GM20431 (cell line): Measurements from ENCODE around the gene CCNA2.

Experiments used
- in situ Hi-C: fragments of 300-500 bp; cut with MseI, MboI; formaldehyde crosslinking; loops from one replicate; pipeline ENCODE4 v1.15.0; 2020; ENCODE audit warnings: low sequenced_read_pairs; ENCODE audit not compliant: unreplicated experiment

The CCNA2 gene

DNA sequence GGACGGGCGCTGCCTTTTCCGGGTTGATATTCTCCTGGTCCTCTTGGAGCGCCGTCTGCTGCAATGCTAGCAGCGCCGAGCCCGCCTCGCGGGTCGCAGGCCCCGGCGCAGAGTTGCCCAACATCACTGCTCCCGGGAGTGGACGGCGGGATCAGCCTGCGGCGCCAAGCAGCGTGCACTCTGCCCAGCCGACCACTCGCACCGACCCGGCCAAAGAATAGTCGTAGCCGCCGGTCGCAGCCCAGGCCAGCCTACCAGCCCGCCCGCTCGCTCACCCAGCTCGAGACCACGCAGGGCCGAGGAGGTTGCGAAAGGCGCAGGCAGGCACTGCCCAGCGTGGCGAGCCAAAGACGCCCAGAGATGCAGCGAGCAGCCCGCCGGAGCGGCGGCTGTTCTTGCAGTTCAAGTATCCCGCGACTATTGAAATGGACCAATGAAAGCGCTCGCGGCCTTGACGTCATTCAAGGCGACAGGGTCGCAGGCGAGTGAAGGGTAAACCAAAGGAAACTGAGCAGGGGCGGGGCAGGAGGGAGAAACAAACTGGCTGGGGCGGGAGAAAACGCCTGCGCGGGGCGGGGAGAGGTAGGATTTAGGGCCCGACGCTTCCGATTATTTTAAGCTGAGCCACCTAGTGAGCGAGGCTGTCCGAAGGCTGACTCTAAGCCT, at the start of gene CCNA2:
TSS of gene CCNA2 (minus strand) at position 379 of the 666 bp plus-strand sequence. CDS start at position 124, 255 bp downstream.
- in situ Hi-C loops: no loop called here

DNA sequence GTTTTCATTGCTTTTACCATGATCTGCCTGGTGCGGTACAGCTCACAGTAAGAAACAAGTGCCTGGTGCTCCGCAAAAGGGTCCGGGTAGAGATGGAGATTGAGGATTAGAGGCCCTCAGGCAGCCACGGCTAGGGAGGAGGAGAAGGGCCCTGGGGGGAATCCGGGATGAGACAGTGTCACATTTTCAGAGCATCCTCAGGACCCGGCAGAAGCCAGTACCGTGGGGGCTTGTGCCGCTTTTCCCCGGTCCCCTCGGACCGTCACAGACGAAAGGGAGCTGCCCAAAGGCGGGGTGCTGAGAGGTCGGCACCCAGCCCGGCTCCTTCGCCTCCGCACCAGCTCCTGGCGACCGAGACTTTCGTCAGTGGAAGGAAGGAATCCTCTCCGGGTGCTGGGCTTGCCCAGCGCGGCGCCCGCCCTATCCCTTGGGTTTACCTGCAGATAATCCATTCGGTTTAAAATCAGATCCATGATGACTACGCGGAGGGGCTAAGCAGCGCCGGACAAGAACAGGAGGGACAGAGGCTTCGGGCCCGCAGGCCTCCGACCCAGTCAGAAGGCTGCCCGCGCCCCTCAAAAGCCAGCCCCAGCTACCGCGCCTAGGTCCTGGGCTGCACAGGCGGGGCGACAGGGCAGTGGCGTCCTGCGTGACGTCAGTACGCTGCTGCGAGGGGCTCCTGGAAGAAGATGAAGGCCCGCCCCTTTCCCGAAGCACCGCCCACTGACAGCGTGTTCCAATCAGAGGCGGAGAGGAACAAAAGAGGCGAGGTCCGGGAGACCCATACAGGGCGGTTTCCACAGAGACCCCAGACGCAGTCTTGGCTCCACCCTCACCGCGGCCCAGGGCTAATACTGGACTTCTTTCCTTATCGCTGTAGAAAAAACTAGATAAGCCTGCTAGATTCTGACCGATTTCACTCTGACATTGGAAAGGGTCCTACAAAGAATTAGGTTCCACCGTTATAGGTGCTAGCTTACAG, 46.4 kb upstream of the CCNA2 start, which contains the start of gene BBS7:
TSS of gene BBS7 (minus strand) at position 634 of the 982 bp plus-strand sequence. CDS start at position 473, 161 bp downstream.
- in situ Hi-C loops: no loop called here

DNA sequence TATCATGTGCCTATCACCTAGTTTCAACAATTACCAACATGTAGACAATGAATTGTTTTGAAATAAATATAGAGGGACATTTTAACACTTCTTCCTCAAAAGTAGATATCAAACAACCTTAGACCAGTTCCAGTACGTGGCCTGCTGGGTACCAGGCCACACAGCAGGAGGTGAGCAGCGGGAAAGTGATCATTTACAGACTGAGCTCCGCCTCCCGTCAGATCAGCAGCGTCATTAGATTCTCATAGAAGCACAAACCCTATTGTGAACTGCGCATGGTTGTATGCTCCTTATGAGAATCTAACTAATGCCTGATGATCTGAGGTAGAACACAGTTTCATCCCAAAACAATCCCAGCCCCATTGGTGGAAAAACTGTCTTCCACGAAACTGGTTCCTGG, 40.1 kb upstream of the CCNA2 start:
- in situ Hi-C loops: no loop called here

DNA sequence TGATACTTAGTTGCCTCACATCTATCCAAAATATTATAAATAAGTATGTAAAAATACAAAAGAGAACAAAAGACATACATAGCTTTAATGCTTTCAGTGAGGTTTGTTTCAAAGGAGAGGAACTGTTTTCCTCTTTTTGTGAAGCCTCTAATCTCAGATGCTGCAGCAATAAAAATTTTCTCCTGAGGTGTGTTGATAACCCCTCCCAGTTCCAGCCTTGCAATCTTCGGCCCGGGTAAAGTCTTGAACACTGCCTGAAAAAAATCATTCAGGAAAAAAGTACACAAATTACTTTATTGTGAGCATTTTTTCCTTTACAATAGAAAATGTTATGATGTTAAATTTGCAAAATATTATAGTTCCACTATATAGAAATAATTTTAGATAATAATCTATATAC, 37.7 kb upstream of the CCNA2 start:
- in situ Hi-C loops: no loop called here

DNA sequence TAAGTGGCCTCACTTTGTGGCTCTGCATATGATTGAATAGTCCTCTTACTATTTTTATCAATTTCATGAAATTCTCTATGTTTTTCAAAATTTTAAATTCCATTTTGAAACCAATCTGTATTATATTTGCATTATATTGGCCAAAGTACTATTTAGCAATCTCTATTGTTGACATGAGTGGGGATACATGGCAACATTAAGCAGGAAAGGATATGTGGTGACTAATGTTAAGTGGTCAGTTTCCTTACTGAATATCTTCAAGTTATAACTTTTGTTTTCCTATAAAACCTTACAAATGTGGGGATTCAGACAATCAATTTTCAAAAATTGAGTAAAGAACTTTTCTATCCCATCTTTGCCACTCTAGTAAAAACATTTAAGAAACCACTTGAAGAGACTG, 36.4 kb upstream of the CCNA2 start:
- in situ Hi-C loops: no loop called here

DNA sequence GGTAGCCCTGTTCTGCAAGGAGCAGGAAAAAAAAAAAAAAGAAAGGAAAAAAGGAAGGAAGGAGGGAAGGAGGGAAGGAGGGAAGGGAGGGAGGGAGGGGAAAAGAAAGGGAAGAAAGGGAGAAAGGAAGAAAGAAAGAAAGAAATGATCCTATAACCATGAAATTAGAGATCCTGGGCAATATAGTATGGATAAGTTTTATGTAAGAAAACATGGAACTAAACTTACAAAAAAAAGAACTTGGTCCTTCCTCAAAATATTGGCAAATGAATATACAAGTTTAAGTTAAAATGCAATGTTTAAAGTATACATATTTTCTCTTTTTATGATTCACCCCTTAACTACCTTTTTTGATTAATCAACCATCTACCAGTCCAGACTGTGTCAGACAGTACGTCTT, 27.7 kb upstream of the CCNA2 start:
- in situ Hi-C loops: no loop called here

DNA sequence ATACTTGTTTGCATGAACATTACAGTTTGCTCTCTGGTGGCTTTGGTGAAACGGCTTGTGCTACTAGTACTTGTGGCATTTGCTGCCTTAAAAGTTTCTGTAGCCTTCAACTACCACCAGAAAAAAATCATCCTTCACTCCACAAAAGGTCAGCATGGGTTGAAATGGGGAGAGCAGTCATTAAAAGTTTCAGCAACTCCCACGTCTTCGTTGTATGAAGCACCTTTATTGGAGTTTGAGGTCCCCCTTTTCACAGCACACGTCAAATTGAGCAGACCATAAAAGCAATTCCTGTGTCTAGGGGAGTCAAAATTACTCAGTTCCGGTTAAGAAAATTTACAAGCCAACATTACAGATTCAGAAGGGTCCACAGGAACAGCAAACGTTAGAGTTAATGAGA, 23.0 kb upstream of the CCNA2 start:
- in situ Hi-C loops: no loop called here

DNA sequence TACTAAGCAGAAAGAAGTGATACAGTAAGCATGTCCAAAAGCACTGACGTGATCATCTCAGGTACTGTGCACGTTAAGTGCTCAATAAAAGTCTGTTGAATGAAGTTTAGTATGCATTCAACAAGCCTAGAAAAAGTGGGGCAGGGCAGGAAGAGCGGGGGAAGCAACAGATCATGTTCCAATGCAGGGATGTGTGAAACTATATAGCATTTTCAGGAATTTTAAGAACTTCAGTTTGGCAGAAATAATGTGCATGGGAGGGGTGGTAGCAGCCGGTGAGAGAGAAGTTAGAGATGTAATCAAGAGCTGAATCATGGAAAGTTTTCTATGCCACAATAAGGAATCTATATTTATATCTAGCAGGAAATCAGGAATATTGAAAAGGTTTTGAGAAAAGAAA, 19.2 kb upstream of the CCNA2 start:
- in situ Hi-C loops: no loop called here

DNA sequence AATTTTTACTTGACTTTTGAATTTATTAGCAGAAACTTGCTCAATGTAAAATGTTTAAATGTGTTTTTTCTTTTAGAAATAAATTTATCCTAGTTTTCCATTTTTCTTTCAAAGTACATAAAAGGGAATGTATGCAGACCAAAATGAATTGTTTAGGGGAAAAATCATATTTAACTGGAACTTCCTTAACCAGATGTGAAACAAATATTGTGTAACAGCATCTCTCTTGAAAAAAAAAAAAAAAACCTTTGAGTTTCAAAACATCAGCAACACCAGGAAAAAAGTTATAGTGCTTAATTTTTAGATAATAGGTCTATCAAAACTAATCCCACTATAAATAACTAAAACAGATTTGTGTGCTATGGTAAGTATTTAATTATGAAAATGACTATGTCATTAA, 14.5 kb upstream of the CCNA2 start:
- in situ Hi-C loops: no loop called here

DNA sequence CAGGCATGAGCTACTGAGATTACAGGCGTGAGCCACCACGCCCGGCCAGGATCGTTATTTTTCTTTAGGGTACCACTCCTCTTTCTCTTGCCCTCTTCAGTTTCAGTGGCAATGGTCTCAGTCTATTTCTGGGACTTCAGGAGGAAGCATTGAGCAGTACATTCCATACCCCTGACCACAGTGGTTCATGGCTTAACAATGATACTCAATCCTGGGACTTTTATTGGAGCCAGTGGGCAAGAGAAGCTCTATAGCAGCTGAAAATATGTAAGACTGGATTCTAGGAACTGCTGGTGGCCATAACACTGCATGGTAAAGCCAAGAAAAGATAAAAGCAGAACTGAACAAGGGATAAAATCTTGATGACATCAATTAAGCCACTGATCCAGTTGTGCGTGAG, 5.8 kb upstream of the CCNA2 start:
- in situ Hi-C loops: no loop called here

DNA sequence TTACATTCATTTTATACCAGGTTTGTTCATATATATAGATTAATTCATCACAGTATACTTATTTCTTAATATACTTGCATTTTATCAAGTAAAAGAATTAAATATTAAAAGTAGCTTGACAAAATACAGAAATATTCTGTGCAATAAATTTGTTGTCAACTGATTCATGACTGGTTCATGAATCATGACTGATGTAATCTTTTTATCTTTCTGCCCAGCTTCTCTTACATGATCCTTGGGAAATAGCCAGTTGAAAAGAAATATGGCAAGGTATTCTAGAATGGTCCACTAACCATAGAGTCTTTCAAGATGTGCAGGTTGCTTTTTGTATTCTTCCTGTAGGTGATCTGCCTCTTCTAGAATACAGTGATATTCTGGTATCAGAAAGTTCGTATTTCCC, 4.2 kb upstream of the CCNA2 start:
- in situ Hi-C loops: no loop called here

DNA sequence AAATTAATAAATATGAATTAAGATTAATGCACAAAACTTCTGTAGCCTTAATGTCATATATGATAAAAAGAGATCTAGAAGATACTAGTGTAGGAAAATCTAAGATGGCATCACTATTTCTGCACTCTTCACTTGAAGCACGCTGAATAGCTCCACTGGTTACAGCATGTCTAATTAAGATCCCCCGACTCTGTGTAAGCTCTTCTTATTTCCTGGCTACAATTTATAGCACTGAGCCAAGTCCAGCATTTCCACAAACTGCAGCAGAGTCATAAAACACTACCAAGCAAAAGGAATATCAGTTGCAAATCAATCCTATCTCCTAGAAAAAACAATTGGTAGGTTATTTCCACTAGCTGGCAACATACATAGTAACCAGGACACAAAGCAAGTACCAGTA, 1.3 kb upstream of the CCNA2 start:
- in situ Hi-C loops: no loop called here

DNA sequence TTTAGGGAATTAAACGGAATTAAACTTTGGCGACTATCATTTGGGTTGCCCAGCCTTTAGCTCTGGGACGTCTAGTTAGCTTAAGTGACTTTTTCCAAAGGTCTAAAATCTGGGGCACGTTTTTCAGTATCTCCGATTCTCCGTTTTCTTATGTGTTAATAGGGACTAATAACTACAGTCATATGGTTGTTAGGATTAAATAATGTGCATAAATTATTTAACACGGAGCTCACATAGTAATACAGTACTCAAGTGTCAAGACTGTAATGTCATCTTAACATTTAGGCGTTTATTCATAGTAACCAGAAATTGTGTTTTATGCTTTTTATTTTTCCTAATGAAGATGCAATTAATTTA, 466 bp upstream of the CCNA2 start:
- in situ Hi-C loops: no loop called here

DNA sequence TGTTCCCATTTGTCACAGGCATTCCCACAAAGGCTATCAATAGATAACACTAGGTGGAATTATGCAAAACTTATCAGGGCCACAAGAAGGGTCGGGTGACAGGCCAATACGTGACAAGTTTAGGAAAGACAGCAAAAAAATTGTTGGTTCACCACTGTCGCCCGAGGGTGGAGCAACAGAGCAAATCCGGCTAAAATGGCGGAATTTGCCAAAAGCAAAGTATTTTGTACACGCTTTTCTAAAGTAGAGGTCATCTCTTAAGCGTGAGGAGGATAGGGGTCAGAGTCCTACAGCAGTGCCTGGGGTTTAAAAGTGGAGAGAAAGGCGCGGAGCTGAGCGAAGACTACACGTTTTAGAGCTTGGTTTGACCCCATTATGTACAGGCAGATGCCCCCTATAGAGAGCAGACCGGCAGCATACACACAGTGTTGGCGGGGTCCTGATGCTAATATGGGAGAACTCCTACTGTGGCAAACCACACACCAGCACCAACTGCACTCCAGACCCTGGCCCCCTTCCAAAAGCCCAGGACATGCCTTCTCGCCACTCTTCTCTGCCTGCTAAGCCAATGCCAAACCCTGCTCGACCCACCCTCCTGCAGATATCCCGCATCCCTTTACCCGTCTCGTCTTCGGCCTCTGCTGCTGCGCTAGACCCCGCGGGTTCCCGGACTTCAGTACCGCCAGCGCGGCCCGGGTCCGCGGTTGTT, 733 bp downstream of the CCNA2 start:
- in situ Hi-C loops: no loop called here

DNA sequence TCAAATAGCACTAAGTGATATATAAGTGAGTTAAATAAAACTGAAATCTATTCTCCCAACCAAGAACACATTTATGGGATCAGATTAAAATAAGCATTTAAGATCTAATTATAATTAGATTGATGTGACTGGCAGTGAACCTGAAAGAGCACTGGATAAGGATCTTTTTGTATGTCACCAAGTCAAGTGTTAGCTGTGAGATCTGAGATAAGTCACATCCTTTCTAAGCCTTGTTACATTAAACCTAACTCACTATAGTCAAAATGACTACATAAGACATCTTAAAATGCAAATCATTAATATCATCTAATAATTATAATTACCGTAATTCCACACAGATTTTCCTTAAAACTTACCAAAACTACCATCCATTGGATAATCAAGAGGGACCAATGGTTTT, 1.6 kb downstream of the CCNA2 start:
- in situ Hi-C loops: no loop called here

DNA sequence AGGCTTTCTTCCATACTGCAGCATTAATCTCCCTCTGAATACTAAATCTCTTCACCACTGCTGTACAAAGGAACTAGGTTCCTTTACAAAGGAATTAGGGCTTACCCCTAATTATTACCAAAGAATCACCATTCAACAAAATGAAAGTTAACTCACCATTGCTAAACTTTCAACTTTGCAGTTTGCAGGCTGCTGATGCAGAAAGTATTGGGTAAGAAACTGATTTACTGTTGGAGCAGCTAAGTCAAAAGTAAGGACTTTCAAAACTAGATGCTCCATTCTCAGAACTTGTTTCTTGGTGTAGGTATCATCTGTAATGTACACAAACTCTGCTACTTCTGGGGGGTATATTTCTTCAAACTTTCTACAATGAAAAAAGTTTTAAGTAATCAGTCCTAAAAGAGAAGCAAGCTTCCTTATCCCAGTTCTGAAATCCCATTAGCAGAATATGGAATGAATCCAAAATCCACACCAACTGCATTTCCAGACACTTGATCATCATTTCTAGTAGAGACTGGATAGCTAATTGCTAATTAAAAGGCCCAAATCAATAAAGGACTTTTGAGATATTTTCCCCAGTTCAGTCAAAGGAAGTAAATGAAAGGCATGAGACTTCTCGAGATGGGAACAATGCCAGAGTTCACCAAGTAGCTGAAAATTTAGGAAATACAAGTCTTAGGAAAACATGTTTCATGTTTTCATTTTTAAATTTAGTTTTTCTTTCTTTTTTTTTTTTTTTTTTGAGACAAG, 4.3 kb downstream of the CCNA2 start:
- in situ Hi-C loops: no loop called here

DNA sequence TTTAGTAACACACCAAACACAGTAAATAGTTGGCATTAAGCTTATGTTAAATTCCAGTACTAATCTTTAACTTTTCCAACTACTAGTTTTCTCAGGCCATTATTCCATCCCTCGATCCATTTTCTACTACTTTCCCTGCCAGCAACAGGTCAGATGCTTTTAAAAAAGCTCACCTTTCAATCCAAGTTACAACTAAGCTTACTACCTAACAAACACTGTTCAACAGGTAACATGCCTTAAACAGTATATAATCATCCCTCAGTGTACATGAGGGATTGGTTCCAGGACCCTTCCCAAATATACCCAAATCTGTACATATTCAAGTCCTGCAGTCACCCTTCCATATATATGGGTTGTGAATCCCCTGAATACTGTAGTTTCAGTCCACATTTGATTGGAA, 5.5 kb downstream of the CCNA2 start:
- in situ Hi-C loops: no loop called here

DNA sequence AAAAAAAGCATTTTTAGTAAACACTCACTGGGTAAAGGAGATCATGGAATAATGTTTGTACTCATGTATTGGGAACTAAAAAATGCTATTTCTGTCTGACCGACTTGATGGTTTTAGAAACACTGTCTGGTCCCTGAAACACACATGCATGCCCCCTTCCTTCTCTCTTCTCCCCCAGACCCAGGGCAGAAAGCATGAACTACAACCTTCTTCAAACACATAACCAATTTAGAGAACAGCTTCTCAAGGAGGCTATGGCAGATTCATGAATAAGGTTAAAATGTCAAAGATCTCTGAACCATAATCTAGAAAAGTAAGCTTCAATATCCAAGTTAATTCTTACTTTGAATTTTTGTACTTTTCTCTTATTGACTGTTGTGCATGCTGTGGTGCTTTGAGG, 6.0 kb downstream of the CCNA2 start:
- in situ Hi-C loops: no loop called here

DNA sequence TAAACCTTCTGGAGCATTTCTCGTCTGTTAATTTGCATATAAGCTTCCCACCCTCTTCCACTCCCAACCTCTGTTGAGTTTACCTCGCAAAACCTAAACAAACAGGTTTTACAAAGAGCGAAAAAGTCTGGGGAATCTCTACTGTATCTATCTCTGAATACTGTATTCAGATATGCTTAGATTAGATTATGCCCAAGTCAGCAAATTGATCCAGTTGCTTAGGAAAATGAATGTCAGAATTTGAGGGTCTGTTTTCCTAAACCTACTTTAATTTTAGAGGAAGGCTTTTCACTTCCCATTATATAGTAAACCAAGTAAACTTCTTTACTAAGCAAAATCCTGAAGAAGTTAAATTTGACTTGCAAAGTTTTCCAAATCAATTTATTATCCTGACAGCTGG, 6.7 kb downstream of the CCNA2 start:
- in situ Hi-C loops: no loop called here

DNA sequence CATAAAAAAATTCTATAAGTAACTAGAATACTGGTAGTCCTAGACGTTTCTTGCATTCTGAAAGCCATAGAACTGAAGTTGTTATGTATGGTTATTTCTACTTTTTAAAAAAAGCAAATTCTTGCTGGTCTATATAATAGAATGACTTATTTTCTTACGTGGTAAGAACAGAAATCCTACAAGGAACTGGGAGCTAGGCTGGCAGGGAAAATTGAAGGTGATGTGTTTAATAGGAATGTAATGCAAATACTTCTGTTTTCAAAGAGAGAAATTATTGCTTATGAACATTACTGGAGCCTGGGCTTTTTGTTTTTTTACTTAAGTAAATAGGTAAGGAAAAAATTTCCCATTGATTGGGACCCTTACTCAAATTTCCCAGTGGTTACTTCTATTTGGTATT, 8.9 kb downstream of the CCNA2 start:
- in situ Hi-C loops: no loop called here
